ENCODE results near the gene ZNF407. TPM values are rescaled to one million over a fixed set of nuclear protein-coding genes. Genes with fewer than 3 reads are reported as not detected.

Gene ZNF407
- total RNA-seq, 1 donor from 2014 or later: 9.0 TPM

- H3K36me3 Mint-ChIP-seq: no peaks in the 10 kb centered on the region
- DNase-seq (ENCODE audit: low spot score): no peak
- H3K27me3 Mint-ChIP-seq (ENCODE audit: insufficient read depth, low read depth): no peaks in the 10 kb centered on the region
- Histone ChIP-seq H3K79me2 (ENCODE audit: low read depth) (no peaks in the 10 kb centered on the region), H3K36me3 (no peaks in the 10 kb centered on the region), H3K27me3 (no peaks in the 10 kb centered on the region), H3K4me1 (peaks cover 29% of the 10 kb centered on the region), H3K9me3 (ENCODE audit: low read depth) (no peaks in the 10 kb centered on the region), H3F3A (ENCODE audit: low read depth) (peaks cover 20% of the 10 kb centered on the region), H3K4me3 (no peak overlapping the region), H4K20me1 (ENCODE audit: low read depth) (no peaks in the 10 kb centered on the region), H2AFZ (replicated peaks) (no peak overlapping the region), H3K27ac (no peak overlapping the region), H3K9ac (no peak overlapping the region), H3K4me2 (no peak overlapping the region)
- no peak overlapping the region for H3K27ac Mint-ChIP-seq
- TF ChIP-seq EZH2 (IDR thresholded peaks at IDR 0.05) (no peak), CTCF (IDR thresholded peaks at IDR 0.05) (no peak), EZH2phosphoT487 (IDR thresholded peaks at IDR 0.05) (no peak)
- H3K4me3 Mint-ChIP-seq: no peak overlapping the region
- H3K9me3 Mint-ChIP-seq: no peaks in the 10 kb centered on the region
- H3K4me1 Mint-ChIP-seq: peaks cover 12% of the 10 kb centered on the region
Measured at GRCh38 chr18:74873629-74874028, 276.0 kb downstream of the ZNF407 start.

- no peaks in the 10 kb centered on the region for H3K27me3 ChIP-seq
- no peak overlapping the region for H3K4me2 ChIP-seq
- H3K36me3 ChIP-seq: no peaks in the 10 kb centered on the region
- H3K4me3 ChIP-seq: no peak overlapping the region
- TF ChIP-seq CTCF (IDR thresholded peaks at IDR 0.05): no peak
- no peak for TF ChIP-seq EZH2 (IDR thresholded peaks at IDR 0.05)
- no peak for TF ChIP-seq EZH2phosphoT487 (IDR thresholded peaks at IDR 0.05)
- H3K9ac ChIP-seq: no peak overlapping the region
- no peaks in the 10 kb centered on the region for H3K27me3 Mint-ChIP-seq (ENCODE audit: insufficient read depth, low read depth)
- H3K27ac Mint-ChIP-seq: no peak overlapping the region
- peaks cover 23% of the 10 kb centered on the region for H3K4me1 ChIP-seq
- no peaks in the 10 kb centered on the region for H3K9me3 Mint-ChIP-seq
- H3K36me3 Mint-ChIP-seq: no peaks in the 10 kb centered on the region
- no peaks in the 10 kb centered on the region for H3K9me3 ChIP-seq (ENCODE audit: low read depth)
- peaks cover 16% of the 10 kb centered on the region for H3F3A ChIP-seq (ENCODE audit: low read depth)
- no peaks in the 10 kb centered on the region for H4K20me1 ChIP-seq (ENCODE audit: low read depth)
- no peak overlapping the region for H2AFZ ChIP-seq (replicated peaks)
- no peak overlapping the region for H3K27ac ChIP-seq
- H3K79me2 ChIP-seq (ENCODE audit: low read depth): no peaks in the 10 kb centered on the region
- H3K4me1 Mint-ChIP-seq: peaks cover 12% of the 10 kb centered on the region
- H3K4me3 Mint-ChIP-seq: no peak overlapping the region
- no peak for DNase-seq (ENCODE audit: low spot score)
Measured at GRCh38 chr18:74874351-74874750, 276.7 kb downstream of the ZNF407 start.

- no peaks in the 10 kb centered on the region for H3K4me1 Mint-ChIP-seq
- no peak overlapping the region for H3K27ac Mint-ChIP-seq
Measured at GRCh38 chr18:74876630-74877243, 279.1 kb downstream of the ZNF407 start.

More at GRCh38 chr18:74876630-74877243, 279.1 kb downstream of the ZNF407 start:
- Histone ChIP-seq H3K79me2 (ENCODE audit: low read depth) (no peaks in the 10 kb centered on the region), H2AFZ (replicated peaks) (no peak overlapping the region), H4K20me1 (ENCODE audit: low read depth) (no peaks in the 10 kb centered on the region), H3F3A (ENCODE audit: low read depth) (no peaks in the 10 kb centered on the region), H3K4me1 (no peaks in the 10 kb centered on the region), H3K36me3 (no peaks in the 10 kb centered on the region), H3K27me3 (no peaks in the 10 kb centered on the region), H3K27ac (no peak overlapping the region), H3K9ac (no peak overlapping the region), H3K9me3 (ENCODE audit: low read depth) (no peaks in the 10 kb centered on the region), H3K4me3 (no peak overlapping the region), H3K4me2 (no peak overlapping the region)
- Mint-ChIP-seq H3K4me3 (no peak overlapping the region), H3K9me3 (no peaks in the 10 kb centered on the region), H3K36me3 (no peaks in the 10 kb centered on the region), H3K27me3 (ENCODE audit: insufficient read depth, low read depth) (no peaks in the 10 kb centered on the region)
- TF ChIP-seq EZH2 (IDR thresholded peaks at IDR 0.05): no peak
- TF ChIP-seq CTCF (IDR thresholded peaks at IDR 0.05): no peak
- TF ChIP-seq EZH2phosphoT487 (IDR thresholded peaks at IDR 0.05): no peak
- no peak for DNase-seq (ENCODE audit: low spot score)

Measured in neural progenitor cell (in vitro differentiated cells).